K562 (cell line): ENCODE measurements around the gene BDH2. TPM values are rescaled to one million over a fixed set of nuclear protein-coding genes. Genes with fewer than 3 reads are reported as not detected.

Experiments
- ARID1B ChIP-seq: fragments of 450-650 bp; IDR thresholded peaks from 2 replicates; pipeline ENCODE4 v1.6.1; 2016; ENCODE audit warnings: antibody characterized with exemption, mild to moderate bottlenecking, inconsistent platforms
- COPS2 ChIP-seq: fragments of 450-650 bp; conservative IDR thresholded peaks from 2 replicates; pipeline ENCODE4 v1.6.1; 2016; ENCODE audit warnings: mild to moderate bottlenecking, moderate library complexity
- DPF2 ChIP-seq: fragments of 450-650 bp; IDR thresholded peaks from 2 replicates; pipeline ENCODE4 v1.6.1; 2016
- FOXA3 ChIP-seq, 2 experiments: fragments of 450-650 bp in 1 of 2; sonication (generic) in 1 of 2; formaldehyde crosslinking; IDR thresholded peaks in 1 of 2; conservative IDR thresholded peaks in 1 of 2; 2 replicates each; pipeline versions ENCODE4 v1.4.0 to v1.8.0; 2020 to 2022; ENCODE audit warnings: mild to moderate bottlenecking in 2 of 2, missing genetic modification reagents in 1 of 2
- FOXP1 ChIP-seq: sonication (generic); formaldehyde crosslinking; IDR thresholded peaks from 2 replicates; pipeline ENCODE4 v1.8.0; 2022; ENCODE audit warnings: mild to moderate bottlenecking, missing genetic modification reagents
- JUN ChIP-seq, 2 experiments: sonication (generic) in 1 of 2; formaldehyde crosslinking in 1 of 2; IDR thresholded peaks; 2 replicates each; pipeline versions ENCODE4 v1.6.1 to v1.8.0; 2012 to 2022; ENCODE audit warnings: borderline replicate concordance in 2 of 2, mild to moderate bottlenecking in 2 of 2, improper control_type of control experiment in 1 of 2, low read depth in 1 of 2, low read length in 1 of 2, missing genetic modification reagents in 1 of 2
- KLF6 ChIP-seq: fragments of 250-450 bp; sonication (Bioruptor Pico); IDR thresholded peaks from 2 replicates; pipeline ENCODE4 v1.4.0; 2020; ENCODE audit warnings: mild to moderate bottlenecking, moderate library complexity, borderline replicate concordance
- LARP7 ChIP-seq: fragments of 450-650 bp; IDR thresholded peaks from 2 replicates; pipeline ENCODE4 v1.6.1; 2016
- MCM7 ChIP-seq, 2 experiments: fragments of 450-650 bp; IDR thresholded peaks; 2 replicates each; pipeline ENCODE4 v1.6.1; 2016 to 2018
- PHF8 ChIP-seq: fragments of 200-600 bp; sonication (generic); IDR thresholded peaks from 2 replicates; pipeline ENCODE4 v1.6.1; 2012; ENCODE audit warnings: mixed run types, mild to moderate bottlenecking, inconsistent platforms, low read length, moderate library complexity, borderline replicate concordance
- PML ChIP-seq: IDR thresholded peaks from 2 replicates; pipeline ENCODE4 v1.6.1; 2012; ENCODE audit warnings: low read length, inconsistent platforms
- SNRNP70 ChIP-seq: fragments of 200-400 bp; formaldehyde crosslinking; optimal IDR thresholded peaks from 2 replicates; pipeline ENCODE3; 2017; ENCODE audit warnings: low read depth, low read length
- STAG1 ChIP-seq: sonication (generic); formaldehyde crosslinking; IDR thresholded peaks from 2 replicates; pipeline ENCODE4 v1.5.0; 2020; ENCODE audit warnings: missing genetic modification reagents, borderline replicate concordance
- TARDBP ChIP-seq: fragments of 450-650 bp; IDR thresholded peaks from 2 replicates; pipeline ENCODE4 v1.6.1; 2016
- TCF7L2 ChIP-seq: fragments of 150-350 bp; IDR thresholded peaks from 2 replicates; pipeline ENCODE4 v1.6.1; 2016; ENCODE audit warnings: low read depth, mild to moderate bottlenecking, low read length, moderate library complexity
- TRIM24 ChIP-seq, 2 experiments: fragments of 450-650 bp; IDR thresholded peaks; 2 replicates each; pipeline ENCODE4 v1.6.1; 2016
- ZKSCAN8 ChIP-seq: fragments of 200-800 bp; sonication (Bioruptor generic); IDR thresholded peaks from 2 replicates; pipeline ENCODE4 v1.6.1; 2016; ENCODE audit warnings: missing genetic modification characterization, missing compliant biosample characterization
- polyA plus RNA-seq, 8 experiments: library from polyadenylated mRNA; depleted of rRNA in 4 of 8; stranded (reverse) in 5 of 8; unstranded in 3 of 8; fragments of >200 nt; fragmentation: Nextera tagmentation in 2 of 8; fragmentation: Illumina TruSeq in 1 of 8; extraction: Ambion mirVana in 2 of 8; extraction: Trizol in 1 of 8; gene quantifications; 2 replicates each; pipeline versions ENCODE4 v1.2.1 to v1.2.3, GENCODE V29; 2011 to 2014; ENCODE audit warnings: inconsistent platforms in 1 of 8, missing spikeins in 1 of 8
- total RNA-seq, 7 experiments: library from RNA; depleted of rRNA in 6 of 7; stranded (reverse); fragments of >200 nt in 6 of 7; fragmentation: Illumina TruSeq in 2 of 7; extraction: Trizol in 2 of 7; gene quantifications; 2 replicates each; pipeline versions ENCODE4 v1.2.1 to v1.2.3, GENCODE V29; 2011 to 2021; ENCODE audit warnings: low replicate concordance in 1 of 7
- TF ChIP-seq, protein P1 (sequence below), 2 experiments: fragments of 450-650 bp in 1 of 2; sonication (generic) in 1 of 2; formaldehyde crosslinking in 1 of 2; IDR thresholded peaks in 1 of 2; conservative IDR thresholded peaks in 1 of 2; 2 replicates each; pipeline versions ENCODE4 v1.6.1 to v1.8.1; 2016 to 2023; ENCODE audit warnings: mild to moderate bottlenecking in 2 of 2, moderate library complexity in 2 of 2, inconsistent platforms in 1 of 2, missing genetic modification reagents in 1 of 2
- TF ChIP-seq, protein P2 (sequence below): fragments of 250-450 bp; sonication (Bioruptor Pico); IDR thresholded peaks from 2 replicates; pipeline ENCODE4 v1.4.0; 2020; ENCODE audit warnings: mild to moderate bottlenecking
- TF ChIP-seq, protein P3 (sequence below): fragments of 450-650 bp; IDR thresholded peaks from 2 replicates; pipeline ENCODE4 v1.6.1; 2016; ENCODE audit warnings: low read depth, mild to moderate bottlenecking, moderate library complexity
- TF ChIP-seq, protein P4 (sequence below), 2 experiments: IDR thresholded peaks; 2 replicates each; pipeline ENCODE4 v1.6.1; 2012; ENCODE audit warnings: improper control_type of control experiment in 2 of 2, low read depth in 2 of 2, low read length in 2 of 2, borderline replicate concordance in 1 of 2

The BDH2 gene
- total and polyA plus RNA-seq, 9 of the 15 experiments (the other 6 are each of a cell fraction or from before 2014, with no cell fraction given): 4.9 to 17.9 (median 9.1) TPM

DNA sequence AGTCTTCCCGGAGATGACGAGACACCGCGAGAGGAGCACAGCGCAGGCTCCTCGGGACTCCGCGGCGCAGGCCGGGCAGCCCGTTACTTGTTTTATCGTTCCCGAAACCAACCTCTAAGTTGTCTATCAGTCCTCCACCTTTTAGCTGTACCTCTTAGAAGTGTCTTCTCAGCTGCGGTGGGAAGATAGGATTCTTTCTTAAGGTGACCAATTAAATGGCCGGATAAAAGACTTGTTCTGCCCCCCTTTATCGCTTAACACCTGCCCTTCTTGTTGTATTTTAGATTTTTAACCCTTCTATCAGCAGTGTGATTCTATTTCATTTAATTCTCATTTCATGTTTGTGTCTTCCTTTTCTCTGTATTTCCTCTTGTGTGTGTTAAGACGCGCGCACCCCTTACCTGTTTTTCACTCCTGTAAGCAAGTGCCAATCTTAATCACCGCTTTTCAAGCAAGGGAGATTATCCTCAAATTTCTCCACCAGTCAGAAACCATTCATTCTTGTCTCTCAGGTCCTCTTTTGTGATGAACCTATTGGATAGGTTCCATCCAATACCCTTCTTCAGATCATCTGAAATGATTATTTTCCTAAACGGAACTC is 22.8 kb downstream of the BDH2 start, which contains the start of gene SLC9B2 (continued):
- no peak for TF ChIP-seq MCM7 (IDR thresholded peaks at IDR 0.05)
- TF ChIP-seq DPF2: peak; percentile 27; the same call in 1 of the 2 replicates
- TF ChIP-seq TARDBP: no peak
- no peak for TF ChIP-seq SNRNP70
- no peak for TF ChIP-seq PML
- no peak for TF ChIP-seq ZKSCAN8
- no peak for TF ChIP-seq COPS2
- 0 out of 2 replicates have a peak, but pooled peaks have one; percentile 1 for TF ChIP-seq JUN (IDR thresholded peaks at IDR 0.05; ENCODE audit: borderline replicate concordance, low read depth, low read length)
- no peak for TF ChIP-seq JUN (CRISPR knock-in tag; IDR thresholded peaks at IDR 0.05; ENCODE audit: borderline replicate concordance)
- TF ChIP-seq, protein P1, sequence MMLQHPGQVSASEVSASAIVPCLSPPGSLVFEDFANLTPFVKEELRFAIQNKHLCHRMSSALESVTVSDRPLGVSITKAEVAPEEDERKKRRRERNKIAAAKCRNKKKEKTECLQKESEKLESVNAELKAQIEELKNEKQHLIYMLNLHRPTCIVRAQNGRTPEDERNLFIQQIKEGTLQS (IDR thresholded peaks at IDR 0.05): no peak
- TF ChIP-seq, protein P1 (CRISPR knock-in tag; conservative IDR thresholded peaks at IDR 0.05): no peak
- TF ChIP-seq LARP7: no peak
- TF ChIP-seq KLF6: no peak
- TF ChIP-seq, protein P2, sequence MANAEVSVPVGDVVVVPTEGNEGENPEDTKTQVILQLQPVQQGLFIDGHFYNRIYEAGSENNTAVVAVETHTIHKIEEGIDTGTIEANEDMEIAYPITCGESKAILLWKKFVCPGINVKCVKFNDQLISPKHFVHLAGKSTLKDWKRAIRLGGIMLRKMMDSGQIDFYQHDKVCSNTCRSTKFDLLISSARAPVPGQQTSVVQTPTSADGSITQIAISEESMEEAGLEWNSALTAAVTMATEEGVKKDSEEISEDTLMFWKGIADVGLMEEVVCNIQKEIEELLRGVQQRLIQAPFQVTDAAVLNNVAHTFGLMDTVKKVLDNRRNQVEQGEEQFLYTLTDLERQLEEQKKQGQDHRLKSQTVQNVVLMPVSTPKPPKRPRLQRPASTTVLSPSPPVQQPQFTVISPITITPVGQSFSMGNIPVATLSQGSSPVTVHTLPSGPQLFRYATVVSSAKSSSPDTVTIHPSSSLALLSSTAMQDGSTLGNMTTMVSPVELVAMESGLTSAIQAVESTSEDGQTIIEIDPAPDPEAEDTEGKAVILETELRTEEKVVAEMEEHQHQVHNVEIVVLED (CRISPR knock-in tag): no peak
- TF ChIP-seq STAG1 (CRISPR knock-in tag): no peak
- TF ChIP-seq PHF8: peak; percentile 15; the same call in 1 of the 2 replicates
- TF ChIP-seq FOXP1 (CRISPR knock-in tag): no peak
- no peak for TF ChIP-seq TRIM24 (IDR thresholded peaks at IDR 0.05)
- TF ChIP-seq ARID1B: peak; percentile 38; the same call in 1 of the 2 replicates
- TF ChIP-seq TCF7L2: no peak
- TF ChIP-seq FOXA3 (CRISPR knock-in tag; conservative IDR thresholded peaks at IDR 0.05 in 1 of 2, IDR thresholded peaks at IDR 0.05 in 1 of 2): no peak
- TF ChIP-seq, protein P3, sequence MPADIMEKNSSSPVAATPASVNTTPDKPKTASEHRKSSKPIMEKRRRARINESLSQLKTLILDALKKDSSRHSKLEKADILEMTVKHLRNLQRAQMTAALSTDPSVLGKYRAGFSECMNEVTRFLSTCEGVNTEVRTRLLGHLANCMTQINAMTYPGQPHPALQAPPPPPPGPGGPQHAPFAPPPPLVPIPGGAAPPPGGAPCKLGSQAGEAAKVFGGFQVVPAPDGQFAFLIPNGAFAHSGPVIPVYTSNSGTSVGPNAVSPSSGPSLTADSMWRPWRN: no peak
- TF ChIP-seq, protein P4, sequence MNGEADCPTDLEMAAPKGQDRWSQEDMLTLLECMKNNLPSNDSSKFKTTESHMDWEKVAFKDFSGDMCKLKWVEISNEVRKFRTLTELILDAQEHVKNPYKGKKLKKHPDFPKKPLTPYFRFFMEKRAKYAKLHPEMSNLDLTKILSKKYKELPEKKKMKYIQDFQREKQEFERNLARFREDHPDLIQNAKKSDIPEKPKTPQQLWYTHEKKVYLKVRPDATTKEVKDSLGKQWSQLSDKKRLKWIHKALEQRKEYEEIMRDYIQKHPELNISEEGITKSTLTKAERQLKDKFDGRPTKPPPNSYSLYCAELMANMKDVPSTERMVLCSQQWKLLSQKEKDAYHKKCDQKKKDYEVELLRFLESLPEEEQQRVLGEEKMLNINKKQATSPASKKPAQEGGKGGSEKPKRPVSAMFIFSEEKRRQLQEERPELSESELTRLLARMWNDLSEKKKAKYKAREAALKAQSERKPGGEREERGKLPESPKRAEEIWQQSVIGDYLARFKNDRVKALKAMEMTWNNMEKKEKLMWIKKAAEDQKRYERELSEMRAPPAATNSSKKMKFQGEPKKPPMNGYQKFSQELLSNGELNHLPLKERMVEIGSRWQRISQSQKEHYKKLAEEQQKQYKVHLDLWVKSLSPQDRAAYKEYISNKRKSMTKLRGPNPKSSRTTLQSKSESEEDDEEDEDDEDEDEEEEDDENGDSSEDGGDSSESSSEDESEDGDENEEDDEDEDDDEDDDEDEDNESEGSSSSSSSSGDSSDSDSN (IDR thresholded peaks at IDR 0.05; ENCODE audit: borderline replicate concordance in 1 of 2, low read depth in 2 of 2, low read length in 2 of 2): no peak; a peak in 1 of 4 replicates
